ENCODE measurements around the gene BCAR3.

BCAR3 gene

DNA sequence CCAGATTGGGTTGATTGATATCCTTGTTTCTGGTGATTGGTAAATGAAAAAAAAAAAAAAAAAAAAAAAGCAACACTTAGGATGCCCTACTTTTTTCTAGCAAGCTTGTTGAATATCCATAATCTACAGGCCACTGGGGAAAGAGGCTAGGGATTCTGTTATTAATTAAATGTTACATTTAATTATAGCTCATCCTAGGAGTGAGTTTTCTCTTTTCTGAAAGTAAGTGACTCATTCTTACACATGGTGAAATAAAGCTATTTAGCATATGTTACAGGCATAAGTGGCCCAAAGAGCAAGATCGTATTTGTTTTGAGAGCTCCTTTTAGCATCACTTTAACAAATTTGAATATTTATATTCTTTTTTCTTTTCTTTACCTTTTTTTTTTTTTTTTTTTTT is 139.2 kb downstream of the BCAR3 start:
- DNase-seq (ENCODE audit: low spot score): no peak
- TF ChIP-seq, protein P1, sequence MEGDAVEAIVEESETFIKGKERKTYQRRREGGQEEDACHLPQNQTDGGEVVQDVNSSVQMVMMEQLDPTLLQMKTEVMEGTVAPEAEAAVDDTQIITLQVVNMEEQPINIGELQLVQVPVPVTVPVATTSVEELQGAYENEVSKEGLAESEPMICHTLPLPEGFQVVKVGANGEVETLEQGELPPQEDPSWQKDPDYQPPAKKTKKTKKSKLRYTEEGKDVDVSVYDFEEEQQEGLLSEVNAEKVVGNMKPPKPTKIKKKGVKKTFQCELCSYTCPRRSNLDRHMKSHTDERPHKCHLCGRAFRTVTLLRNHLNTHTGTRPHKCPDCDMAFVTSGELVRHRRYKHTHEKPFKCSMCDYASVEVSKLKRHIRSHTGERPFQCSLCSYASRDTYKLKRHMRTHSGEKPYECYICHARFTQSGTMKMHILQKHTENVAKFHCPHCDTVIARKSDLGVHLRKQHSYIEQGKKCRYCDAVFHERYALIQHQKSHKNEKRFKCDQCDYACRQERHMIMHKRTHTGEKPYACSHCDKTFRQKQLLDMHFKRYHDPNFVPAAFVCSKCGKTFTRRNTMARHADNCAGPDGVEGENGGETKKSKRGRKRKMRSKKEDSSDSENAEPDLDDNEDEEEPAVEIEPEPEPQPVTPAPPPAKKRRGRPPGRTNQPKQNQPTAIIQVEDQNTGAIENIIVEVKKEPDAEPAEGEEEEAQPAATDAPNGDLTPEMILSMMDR (IDR thresholded peaks at IDR 0.05; ENCODE audit: borderline replicate concordance, control extremely low read depth, extremely low read depth, insufficient read depth, missing control alignments): no peak
- in situ Hi-C loops (cut with MboI; ENCODE audit: low sequenced_read_pairs, unreplicated experiment): no loop called here

DNA sequence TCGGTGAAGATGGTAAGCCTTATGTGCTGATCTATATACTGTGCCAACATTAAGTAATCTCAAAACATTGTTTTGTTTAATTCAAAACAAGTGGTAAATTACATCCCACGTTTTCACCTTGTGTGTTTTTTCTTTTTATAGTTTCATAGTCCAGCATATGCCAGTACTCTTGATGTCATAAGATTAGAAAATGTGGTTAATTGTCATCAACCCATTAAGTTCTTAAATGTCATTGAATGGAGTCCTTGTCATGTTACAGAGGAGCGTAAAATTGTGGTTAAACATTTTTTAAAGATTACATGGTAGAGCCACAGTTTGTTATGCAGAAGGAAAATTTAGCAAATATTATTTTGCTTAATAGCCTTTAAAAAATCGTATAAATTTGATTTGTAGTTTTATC is 140.6 kb downstream of the BCAR3 start:
- TF ChIP-seq, protein P1 (IDR thresholded peaks at IDR 0.05; ENCODE audit: borderline replicate concordance, control extremely low read depth, extremely low read depth, insufficient read depth, missing control alignments): no peak
- no peak for DNase-seq (ENCODE audit: low spot score)
- in situ Hi-C loops (cut with MboI; ENCODE audit: low sequenced_read_pairs, unreplicated experiment): no loop called here

DNA sequence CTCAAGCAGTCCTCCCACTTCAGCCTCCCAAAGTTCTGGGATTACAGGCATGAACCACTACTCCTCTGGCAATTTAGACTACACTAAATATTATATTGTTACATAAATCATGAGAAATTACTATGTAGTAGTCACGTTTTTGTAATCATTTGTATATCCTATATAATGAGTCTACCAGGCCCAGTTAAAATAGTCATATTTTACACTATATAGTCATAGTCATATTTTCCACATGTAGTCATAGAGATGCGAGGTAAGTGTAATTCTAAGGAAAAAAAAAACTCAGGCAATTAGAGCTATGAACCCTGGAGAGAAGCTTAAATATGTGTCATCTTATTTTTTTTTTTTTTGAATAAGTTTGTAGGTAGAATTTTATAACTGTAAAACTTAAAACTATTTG is 143.7 kb downstream of the BCAR3 start:
- in situ Hi-C loops (cut with MboI; ENCODE audit: low sequenced_read_pairs, unreplicated experiment): no loop called here
- DNase-seq (ENCODE audit: low spot score): no peak
- TF ChIP-seq, protein P1 (IDR thresholded peaks at IDR 0.05; ENCODE audit: borderline replicate concordance, control extremely low read depth, extremely low read depth, insufficient read depth, missing control alignments): no peak

DNA sequence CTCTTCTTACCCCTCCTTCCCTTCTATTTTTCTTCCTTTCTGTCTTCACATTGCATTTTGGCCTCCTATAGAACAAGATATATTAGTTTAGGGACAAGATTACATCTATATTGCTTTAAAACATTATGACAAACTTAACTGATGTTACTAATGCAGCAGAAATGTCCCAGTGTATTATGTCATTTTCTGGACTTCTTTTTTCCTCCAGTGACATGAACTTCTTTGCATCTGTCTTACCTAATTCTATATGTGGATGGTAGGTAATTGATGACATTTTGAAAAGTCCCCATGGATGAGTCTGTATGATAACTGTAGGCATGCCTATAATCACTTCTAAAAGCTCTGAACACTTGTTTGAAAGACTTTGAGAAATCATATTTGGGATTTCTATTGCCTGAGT is 144.2 kb downstream of the BCAR3 start:
- no peak for DNase-seq (ENCODE audit: low spot score)
- in situ Hi-C loops (cut with MboI; ENCODE audit: low sequenced_read_pairs, unreplicated experiment): no loop called here
- TF ChIP-seq, protein P1 (IDR thresholded peaks at IDR 0.05; ENCODE audit: borderline replicate concordance, control extremely low read depth, extremely low read depth, insufficient read depth, missing control alignments): no peak

DNA sequence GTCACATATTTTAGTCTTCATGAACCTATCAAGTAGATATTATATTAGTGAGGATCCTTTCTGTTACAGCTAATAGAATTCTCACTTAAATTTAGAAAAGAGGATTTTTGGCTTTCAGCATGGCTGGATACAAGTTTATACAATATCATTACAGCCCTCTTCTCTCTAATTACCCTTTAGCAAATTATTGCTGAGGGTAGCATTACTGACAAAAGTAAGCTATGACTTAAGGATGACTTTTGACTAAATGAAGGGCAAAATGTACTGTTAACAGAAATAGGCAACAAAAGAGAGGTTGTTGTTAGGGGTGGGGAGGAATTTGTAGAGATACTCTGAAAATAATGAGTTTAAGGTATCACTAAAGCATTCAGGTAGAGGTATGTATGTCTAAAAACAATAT is 148.0 kb downstream of the BCAR3 start:
- in situ Hi-C loops (cut with MboI; ENCODE audit: low sequenced_read_pairs, unreplicated experiment): no loop called here
- TF ChIP-seq, protein P1 (IDR thresholded peaks at IDR 0.05; ENCODE audit: borderline replicate concordance, control extremely low read depth, extremely low read depth, insufficient read depth, missing control alignments): no peak
- DNase-seq (ENCODE audit: low spot score): no peak

DNA sequence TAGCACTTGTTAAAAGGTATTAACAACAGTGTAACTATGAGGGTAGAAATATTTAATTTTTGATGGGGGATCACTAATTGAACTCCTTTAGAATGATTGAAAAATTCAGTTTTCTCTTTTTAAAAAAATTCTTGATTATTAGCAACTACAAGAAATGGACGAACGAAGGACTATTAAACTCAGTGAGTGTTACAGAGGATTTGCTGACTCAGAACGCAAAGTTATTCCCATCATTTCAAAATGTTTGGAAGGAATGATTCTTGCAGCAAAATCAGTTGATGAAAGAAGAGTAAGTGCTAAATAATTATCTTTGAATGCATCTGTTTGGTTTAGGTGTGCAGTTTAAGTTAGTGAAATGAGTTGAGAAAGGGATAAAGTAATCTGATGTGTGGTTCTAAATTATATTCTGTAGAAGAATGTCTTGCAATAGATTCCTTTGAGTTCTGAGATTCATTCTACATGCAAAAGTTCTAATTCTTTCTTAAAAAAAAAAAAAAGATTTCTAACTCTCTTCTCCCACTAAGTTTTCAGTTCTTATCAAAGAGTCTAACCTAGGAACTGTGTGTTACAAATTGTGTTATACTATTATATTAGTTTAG is 148.8 kb downstream of the BCAR3 start:
- DNase-seq (ENCODE audit: low spot score): no peak
- in situ Hi-C loops (cut with MboI; ENCODE audit: low sequenced_read_pairs, unreplicated experiment): no loop called here
- TF ChIP-seq, protein P1 (IDR thresholded peaks at IDR 0.05; ENCODE audit: borderline replicate concordance, control extremely low read depth, extremely low read depth, insufficient read depth, missing control alignments): no peak

Measured in GM13976 (cell line).